ENCODE results near the gene CTAG1B.

DNA sequence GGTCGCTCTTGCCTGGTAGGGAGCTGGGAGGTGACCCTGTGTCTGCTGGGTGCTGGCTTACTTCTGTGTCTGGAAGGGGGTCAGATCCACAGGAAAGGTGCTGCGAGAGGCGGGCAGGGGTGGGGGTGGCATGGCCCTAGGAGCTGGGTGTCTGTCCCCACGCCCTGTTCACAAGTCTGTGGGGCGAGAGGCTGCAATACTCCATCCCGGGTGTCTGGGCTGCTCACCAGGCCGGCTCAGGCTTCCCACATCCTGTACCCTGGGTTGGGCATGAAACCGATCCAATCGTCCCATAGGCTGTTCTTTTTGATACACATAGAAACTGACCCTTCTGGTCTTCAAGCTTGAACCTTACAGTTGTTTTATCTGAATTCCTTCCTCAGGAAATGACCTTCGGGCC, 35.3 kb upstream of the CTAG1B start:
- TF ChIP-seq YY1 (IDR thresholded peaks at IDR 0.05; ENCODE audit: insufficient read depth, insufficient read length) (no peak), SUZ12 (IDR thresholded peaks at IDR 0.05; ENCODE audit: extremely low read depth, insufficient read depth, insufficient read length) (no peak)

Measured in NT2/D1 (cell line).